Kidney epithelial cell (primary cell): Measurements from ENCODE around the gene AGXT2. TPM values are rescaled to one million over a fixed set of nuclear protein-coding genes. Genes with fewer than 3 reads are reported as not detected.

ENCODE experiments used
- DNase-seq: peaks from one replicate; pipeline ENCODE4 v3.0.0-alpha.2; 2010; ENCODE audit warnings: low read depth
- H3K27me3 ChIP-seq: 2 replicates; pipeline ENCODE4 v1.6.0; 2011; ENCODE audit warnings: low read length; ENCODE audit not compliant: control insufficient read depth, insufficient read depth
- H3K36me3 ChIP-seq: 2 replicates; pipeline ENCODE4 v1.5.1; 2011; ENCODE audit warnings: low read length; ENCODE audit not compliant: control insufficient read depth, insufficient read depth
- H3K4me3 ChIP-seq: 2 replicates; pipeline ENCODE4 v1.5.1; 2011; ENCODE audit warnings: low read depth, mild to moderate bottlenecking, control low read depth, low read length
- total RNA-seq: library from RNA; depleted of rRNA; stranded (reverse); fragments of >200 nt; gene quantifications from 2 replicates; pipeline ENCODE4 v1.2.3, GENCODE V29; 2015
- TF ChIP-seq, protein P1 (sequence below): IDR thresholded peaks from 2 replicates; pipeline ENCODE4 v1.5.1; 2011; ENCODE audit warnings: mild to moderate bottlenecking, moderate library complexity, low read length, control low read depth, inconsistent platforms; ENCODE audit not compliant: insufficient read depth, poor library complexity, severe bottlenecking

AGXT2 gene
- total RNA-seq, 1 donor from 2014 or later: not detected

DNA sequence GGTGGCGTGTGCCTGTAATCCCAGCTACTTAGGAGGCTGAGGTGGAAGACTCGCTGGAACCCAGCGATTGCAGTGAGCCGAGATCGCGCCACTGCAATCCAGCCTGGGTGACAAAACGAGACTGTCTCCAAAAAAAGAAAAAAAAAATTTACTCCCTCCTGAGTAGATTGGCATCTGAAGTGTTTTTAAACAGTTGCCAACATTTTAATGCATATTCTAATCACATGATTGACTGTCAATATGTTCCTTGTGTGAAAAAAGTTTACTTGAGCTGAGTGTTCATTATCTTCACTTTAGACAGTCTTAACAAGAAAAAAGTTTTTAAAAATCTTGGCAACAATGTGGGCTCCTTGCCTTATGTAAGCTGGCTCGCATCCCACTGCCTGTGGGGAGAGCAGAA lies 53.8 kb downstream of the AGXT2 start:
- Histone ChIP-seq H3K36me3 (no peaks in the 10 kb centered on the region), H3K27me3 (no peaks in the 10 kb centered on the region), H3K4me3 (no peak overlapping the region)
- TF ChIP-seq, protein P1, sequence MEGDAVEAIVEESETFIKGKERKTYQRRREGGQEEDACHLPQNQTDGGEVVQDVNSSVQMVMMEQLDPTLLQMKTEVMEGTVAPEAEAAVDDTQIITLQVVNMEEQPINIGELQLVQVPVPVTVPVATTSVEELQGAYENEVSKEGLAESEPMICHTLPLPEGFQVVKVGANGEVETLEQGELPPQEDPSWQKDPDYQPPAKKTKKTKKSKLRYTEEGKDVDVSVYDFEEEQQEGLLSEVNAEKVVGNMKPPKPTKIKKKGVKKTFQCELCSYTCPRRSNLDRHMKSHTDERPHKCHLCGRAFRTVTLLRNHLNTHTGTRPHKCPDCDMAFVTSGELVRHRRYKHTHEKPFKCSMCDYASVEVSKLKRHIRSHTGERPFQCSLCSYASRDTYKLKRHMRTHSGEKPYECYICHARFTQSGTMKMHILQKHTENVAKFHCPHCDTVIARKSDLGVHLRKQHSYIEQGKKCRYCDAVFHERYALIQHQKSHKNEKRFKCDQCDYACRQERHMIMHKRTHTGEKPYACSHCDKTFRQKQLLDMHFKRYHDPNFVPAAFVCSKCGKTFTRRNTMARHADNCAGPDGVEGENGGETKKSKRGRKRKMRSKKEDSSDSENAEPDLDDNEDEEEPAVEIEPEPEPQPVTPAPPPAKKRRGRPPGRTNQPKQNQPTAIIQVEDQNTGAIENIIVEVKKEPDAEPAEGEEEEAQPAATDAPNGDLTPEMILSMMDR: no peak
- DNase-seq: no peak

DNA sequence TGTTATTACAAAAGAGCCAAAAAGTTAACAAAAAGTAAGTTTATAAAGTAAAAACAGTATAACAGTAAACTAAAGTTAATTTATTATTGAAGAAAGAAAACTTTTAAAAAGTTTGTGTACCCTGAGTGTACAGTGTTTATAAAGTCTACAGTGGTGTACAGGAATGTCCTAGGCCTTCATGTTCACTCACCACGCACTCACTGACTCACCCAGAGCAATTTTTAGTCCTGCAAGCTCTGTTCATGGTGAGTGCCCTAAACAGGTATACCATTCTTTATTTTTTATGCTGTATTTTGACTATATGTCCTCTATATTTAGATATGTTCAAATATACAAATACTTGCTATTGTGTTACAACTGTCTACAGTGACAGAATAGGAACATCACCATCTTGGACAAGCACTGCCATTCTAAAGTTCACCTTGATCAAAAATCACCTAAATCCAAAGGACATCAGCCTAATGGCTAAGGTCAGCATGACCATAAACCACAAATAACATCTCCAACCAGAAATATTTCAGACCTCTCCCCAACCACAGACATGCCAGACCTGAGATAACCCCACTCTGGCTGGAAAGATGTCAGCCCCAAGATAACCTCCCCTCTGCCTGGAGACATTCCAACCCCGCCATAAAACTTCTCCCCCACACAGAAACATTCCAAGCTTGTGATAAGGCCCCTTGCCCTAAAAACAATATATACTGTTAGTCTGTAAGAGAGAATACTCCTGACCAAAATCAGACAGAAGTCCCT lies 56.1 kb downstream of the AGXT2 start:
- H3K36me3 ChIP-seq: no peaks in the 10 kb centered on the region
- H3K4me3 ChIP-seq: no peak overlapping the region
- H3K27me3 ChIP-seq: no peaks in the 10 kb centered on the region
- TF ChIP-seq, protein P1: no peak
- no peak for DNase-seq

DNA sequence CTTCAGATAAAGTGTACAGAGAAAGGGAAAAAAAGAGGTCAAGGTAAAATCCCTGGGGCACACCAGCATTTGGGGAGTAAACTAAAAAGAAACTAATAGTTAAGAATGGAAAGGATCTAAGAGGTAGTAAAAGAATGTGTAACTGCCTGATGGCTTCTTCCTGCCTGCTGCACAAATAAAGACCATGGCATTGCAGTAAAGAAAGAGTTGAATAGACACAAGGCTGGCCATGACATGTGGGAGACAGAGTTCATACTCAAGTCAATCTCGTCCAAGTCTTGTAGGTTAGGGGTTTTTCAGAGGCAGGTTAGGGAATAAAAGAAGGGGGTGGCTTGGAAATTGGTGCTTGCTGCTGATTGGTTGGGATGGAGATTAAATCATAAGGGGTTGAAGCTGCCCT lies 60.8 kb downstream of the AGXT2 start:
- TF ChIP-seq, protein P1: no peak
- no peak for DNase-seq
- Histone ChIP-seq H3K36me3 (no peaks in the 10 kb centered on the region), H3K27me3 (no peaks in the 10 kb centered on the region), H3K4me3 (no peak overlapping the region)

DNA sequence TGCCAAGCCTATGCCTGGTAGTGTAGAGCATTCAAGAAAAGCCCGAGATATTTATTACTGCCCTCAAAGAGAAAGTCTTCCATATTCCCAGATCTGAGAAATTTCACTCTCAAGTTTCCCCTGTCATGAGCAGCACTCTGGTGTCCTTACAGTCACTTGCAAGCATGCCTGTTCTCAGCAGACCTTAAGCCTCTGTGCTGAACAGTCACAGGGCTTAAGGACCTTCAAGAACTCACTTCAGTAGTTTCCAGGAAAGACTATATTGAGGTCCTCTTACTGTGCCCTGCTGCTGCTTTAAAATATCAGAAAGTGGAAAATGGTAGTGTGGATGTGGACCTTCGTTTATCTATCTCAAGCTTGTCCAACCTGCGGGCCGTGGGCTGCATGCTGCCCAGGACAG lies 64.9 kb downstream of the AGXT2 start:
- H3K36me3 ChIP-seq: no peaks in the 10 kb centered on the region
- no peaks in the 10 kb centered on the region for H3K27me3 ChIP-seq
- TF ChIP-seq, protein P1: no peak
- H3K4me3 ChIP-seq: no peak overlapping the region
- no peak for DNase-seq

DNA sequence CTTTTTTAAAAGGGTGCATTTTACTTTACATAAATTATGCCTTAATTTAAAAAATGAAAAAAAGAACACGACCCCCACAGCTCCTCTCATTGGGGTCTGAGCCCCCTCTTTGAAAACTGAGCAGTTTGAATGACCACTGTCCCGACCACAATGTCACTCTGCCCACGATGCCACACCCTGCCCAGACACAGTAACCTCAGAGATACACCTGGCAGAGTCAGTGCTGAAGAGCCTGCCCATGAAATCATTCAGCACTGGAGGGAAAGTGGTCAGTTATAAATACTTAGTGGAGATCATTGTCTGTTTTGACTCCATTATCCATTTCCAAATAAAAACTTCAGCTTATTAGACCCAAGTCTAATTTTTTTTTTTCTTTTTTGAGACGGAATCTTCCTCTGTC lies 69.1 kb downstream of the AGXT2 start:
- Histone ChIP-seq H3K4me3 (no peak overlapping the region), H3K36me3 (no peaks in the 10 kb centered on the region), H3K27me3 (no peaks in the 10 kb centered on the region)
- TF ChIP-seq, protein P1: no peak
- DNase-seq: no peak
